HL-60 (cell line): ENCODE measurements around the gene CSRNP2.

ENCODE experiments used
- CTCF ChIP-seq: IDR thresholded peaks from one replicate; pipeline ENCODE4 v1.5.1; 2011; ENCODE audit warnings: low read length, control low read depth, inconsistent platforms; ENCODE audit not compliant: insufficient read depth
- POLR2AphosphoS5 ChIP-seq: IDR thresholded peaks from 2 replicates; pipeline ENCODE4 v1.6.1; 2012; ENCODE audit warnings: low read depth
- REST ChIP-seq: IDR thresholded peaks from 2 replicates; pipeline ENCODE4 v1.6.1; 2012; ENCODE audit warnings: low read depth; ENCODE audit not compliant: insufficient replicate concordance

- TF ChIP-seq CTCF: no peak
- TF ChIP-seq POLR2AphosphoS5: no peak
- TF ChIP-seq REST: no peak
These were observed 7.4 kb upstream of the CSRNP2 start for GRCh38 chr12:51090705-51091229.
